Stomach smooth muscle (tissue), 2 donors: ENCODE data around the gene DCC.

ENCODE experiments used
- H3K27ac ChIP-seq: one replicate; pipeline ENCODE4 v1.7.0; 2013; ENCODE audit warnings: mild to moderate bottlenecking, low read length, inconsistent platforms
- H3K27me3 ChIP-seq, 2 donors: one replicate each; pipeline ENCODE4 v1.7.0; 2013; ENCODE audit warnings: low read length in 2 of 2; ENCODE audit not compliant: insufficient read depth in 2 of 2, control insufficient read depth in 1 of 2
- H3K36me3 ChIP-seq, 2 donors: one replicate each; pipeline ENCODE4 v1.7.0; 2013; ENCODE audit warnings: low read length in 2 of 2; ENCODE audit not compliant: control insufficient read depth in 2 of 2, insufficient read depth in 2 of 2
- H3K4me1 ChIP-seq: one replicate; pipeline ENCODE4 v1.7.0; 2013; ENCODE audit warnings: low read length; ENCODE audit not compliant: control insufficient read depth, insufficient read depth
- H3K4me3 ChIP-seq, 2 donors: one replicate each; pipeline ENCODE4 v1.7.0; 2013; ENCODE audit warnings: low read length in 2 of 2
- H3K9ac ChIP-seq, 2 donors: one replicate each; pipeline ENCODE4 v1.7.0; 2013; ENCODE audit warnings: low read length in 2 of 2, mild to moderate bottlenecking in 1 of 2
- H3K9me3 ChIP-seq, 2 donors: one replicate each; pipeline ENCODE4 v1.7.0; 2013; ENCODE audit warnings: low read length in 2 of 2; ENCODE audit not compliant: control insufficient read depth in 2 of 2
- donor health status: healthy.
- donor health status: Pancreatic carcinoma.

The DCC gene

GRCh38 chr18:53142005-53142404 is 802.0 kb downstream of the DCC start:
- H3K27me3 ChIP-seq: no peaks in the 10 kb centered on the region
- no peaks in the 10 kb centered on the region for H3K9me3 ChIP-seq
- no peaks in the 10 kb centered on the region for H3K4me1 ChIP-seq
- no peak overlapping the region for H3K9ac ChIP-seq
- no peaks in the 10 kb centered on the region for H3K36me3 ChIP-seq
- no peak overlapping the region for H3K4me3 ChIP-seq
- no peak overlapping the region for H3K27ac ChIP-seq

DNA sequence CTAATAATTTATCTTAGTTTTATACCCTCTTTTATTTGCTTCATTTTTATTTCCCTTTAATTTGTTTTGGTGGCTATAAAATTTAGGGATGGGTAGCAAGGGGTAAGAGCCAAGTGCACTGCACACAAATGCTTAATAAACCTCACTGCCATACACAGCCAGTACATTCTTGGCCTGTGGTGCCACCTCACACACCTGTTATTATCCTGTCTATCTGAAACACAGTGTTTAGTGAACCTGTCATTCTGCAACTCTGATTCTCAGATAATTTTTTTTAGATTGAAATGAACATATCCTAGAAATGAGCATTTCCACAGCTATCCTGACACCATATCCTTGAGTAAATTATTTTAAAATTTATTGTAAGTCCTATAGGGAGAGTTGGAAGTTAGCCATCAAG is 807.5 kb downstream of the DCC start:
- Histone ChIP-seq H3K9ac (no peak overlapping the region), H3K36me3 (no peaks in the 10 kb centered on the region), H3K27me3 (no peaks in the 10 kb centered on the region), H3K4me1 (no peaks in the 10 kb centered on the region), H3K4me3 (no peak overlapping the region), H3K27ac (no peak overlapping the region), H3K9me3 (no peaks in the 10 kb centered on the region)

DNA sequence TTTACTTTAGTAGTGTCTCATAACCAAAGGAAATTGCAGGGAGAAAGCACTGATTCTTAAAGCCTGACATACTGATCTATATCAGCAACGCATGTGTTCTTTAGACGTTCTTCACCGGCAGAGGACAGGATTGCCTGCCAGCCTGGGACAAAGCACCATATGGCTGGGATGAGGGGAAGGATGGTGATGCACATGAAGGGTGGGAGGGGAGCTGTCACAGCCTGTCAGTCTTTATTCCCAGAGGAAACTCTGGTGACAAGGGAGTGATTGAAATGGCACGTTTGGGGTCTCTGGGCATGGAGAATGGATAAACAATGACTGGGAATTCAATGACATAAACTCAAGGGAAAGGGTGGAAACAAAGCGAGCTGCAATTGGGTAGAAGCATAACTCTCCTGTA is 808.1 kb downstream of the DCC start:
- H3K27me3 ChIP-seq: no peaks in the 10 kb centered on the region

GRCh38 chr18:53152476-53152875 is 812.5 kb downstream of the DCC start:
- no peaks in the 10 kb centered on the region for H3K4me1 ChIP-seq
- no peak overlapping the region for H3K4me3 ChIP-seq
- H3K36me3 ChIP-seq: no peaks in the 10 kb centered on the region
- H3K9me3 ChIP-seq: no peaks in the 10 kb centered on the region
- no peaks in the 10 kb centered on the region for H3K27me3 ChIP-seq
- no peak overlapping the region for H3K27ac ChIP-seq
- H3K9ac ChIP-seq: no peak overlapping the region

More for the DNA sequence above, 808.1 kb downstream of the DCC start:
- Histone ChIP-seq H3K27ac (no peak overlapping the region), H3K36me3 (no peaks in the 10 kb centered on the region), H3K9me3 (no peaks in the 10 kb centered on the region), H3K4me1 (no peaks in the 10 kb centered on the region), H3K9ac (no peak overlapping the region), H3K4me3 (no peak overlapping the region)

DNA sequence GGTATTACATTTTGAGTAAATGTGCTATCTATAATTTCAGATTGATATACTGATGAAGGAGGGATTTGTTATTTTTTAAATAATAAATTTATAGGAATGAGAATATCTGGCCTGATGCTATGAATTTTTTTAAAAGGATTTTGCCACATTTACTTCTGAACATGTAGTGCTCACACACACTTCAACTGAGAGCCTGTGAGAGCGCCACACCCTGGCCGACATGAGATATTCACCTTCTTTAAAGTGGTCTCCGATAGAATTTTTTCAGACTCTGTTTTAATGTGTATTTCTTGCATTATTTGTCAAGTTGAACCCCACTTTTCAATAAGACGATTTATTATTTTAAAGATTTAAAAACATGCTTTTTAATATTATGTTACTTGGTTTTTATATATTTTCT is 813.3 kb downstream of the DCC start:
- Histone ChIP-seq H3K27ac (no peak overlapping the region), H3K9me3 (no peaks in the 10 kb centered on the region), H3K9ac (no peak overlapping the region), H3K36me3 (no peaks in the 10 kb centered on the region), H3K4me1 (no peaks in the 10 kb centered on the region), H3K4me3 (no peak overlapping the region), H3K27me3 (no peaks in the 10 kb centered on the region)

GRCh38 chr18:53153800-53154199 is 813.8 kb downstream of the DCC start:
- H3K27me3 ChIP-seq: no peaks in the 10 kb centered on the region
- no peaks in the 10 kb centered on the region for H3K9me3 ChIP-seq
- H3K4me3 ChIP-seq: no peak overlapping the region
- H3K27ac ChIP-seq: no peak overlapping the region
- no peaks in the 10 kb centered on the region for H3K36me3 ChIP-seq
- no peaks in the 10 kb centered on the region for H3K4me1 ChIP-seq
- no peak overlapping the region for H3K9ac ChIP-seq

- H3K27ac ChIP-seq: no peak overlapping the region
- H3K36me3 ChIP-seq: no peaks in the 10 kb centered on the region
- H3K9me3 ChIP-seq: no peaks in the 10 kb centered on the region
- no peaks in the 10 kb centered on the region for H3K4me1 ChIP-seq
- no peaks in the 10 kb centered on the region for H3K27me3 ChIP-seq
- H3K9ac ChIP-seq: no peak overlapping the region
- H3K4me3 ChIP-seq: no peak overlapping the region
These were observed 825.8 kb downstream of the DCC start for GRCh38 chr18:53165770-53166169.

DNA sequence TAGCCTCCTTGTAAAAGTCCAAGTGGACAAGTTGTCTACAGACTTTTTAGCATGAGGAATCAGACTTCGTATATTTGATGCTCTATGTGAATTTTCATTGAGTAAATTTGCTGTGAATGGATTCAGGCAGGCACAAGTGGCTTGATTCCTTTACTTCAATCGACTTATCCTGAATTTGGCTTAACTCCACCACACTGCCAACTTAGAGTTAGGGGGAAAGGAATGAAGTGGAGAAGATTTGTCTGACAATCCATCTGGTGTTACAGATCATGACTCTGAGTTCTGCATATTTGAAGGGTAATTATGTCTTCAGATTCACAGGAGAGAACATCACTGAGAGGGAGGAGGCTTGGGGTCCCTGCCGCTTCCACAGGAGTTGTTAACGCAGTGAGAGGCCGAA is 829.3 kb downstream of the DCC start:
- H3K27ac ChIP-seq: no peak overlapping the region
- H3K36me3 ChIP-seq: no peaks in the 10 kb centered on the region
- no peak overlapping the region for H3K4me3 ChIP-seq
- no peak overlapping the region for H3K9ac ChIP-seq
- no peaks in the 10 kb centered on the region for H3K9me3 ChIP-seq
- no peaks in the 10 kb centered on the region for H3K27me3 ChIP-seq
- no peaks in the 10 kb centered on the region for H3K4me1 ChIP-seq

GRCh38 chr18:53191634-53192033 is 851.6 kb downstream of the DCC start:
- no peaks in the 10 kb centered on the region for H3K9me3 ChIP-seq
- no peak overlapping the region for H3K4me3 ChIP-seq
- H3K4me1 ChIP-seq: no peaks in the 10 kb centered on the region
- H3K9ac ChIP-seq: no peak overlapping the region
- no peaks in the 10 kb centered on the region for H3K36me3 ChIP-seq
- no peaks in the 10 kb centered on the region for H3K27me3 ChIP-seq
- no peak overlapping the region for H3K27ac ChIP-seq

DNA sequence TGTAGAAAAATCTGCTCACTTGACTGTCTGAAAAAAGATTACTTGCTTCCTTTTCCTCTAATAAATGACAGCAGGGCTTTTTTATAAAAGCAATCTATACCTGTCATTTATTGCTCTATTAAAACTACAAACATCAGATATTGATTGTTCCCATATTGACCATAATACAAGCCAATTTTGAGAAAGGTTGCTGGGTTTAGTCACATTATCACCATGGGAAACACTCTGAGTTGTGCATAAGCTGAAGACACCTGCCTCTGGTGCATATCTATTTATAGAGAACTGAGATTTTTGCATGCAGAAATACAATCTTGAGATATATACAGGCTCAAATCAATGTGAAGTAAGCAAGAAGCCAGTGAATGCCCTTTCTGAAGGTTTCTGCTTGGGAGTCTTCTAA is 853.9 kb downstream of the DCC start:
- Histone ChIP-seq H3K9me3 (no peaks in the 10 kb centered on the region), H3K36me3 (no peaks in the 10 kb centered on the region), H3K4me1 (no peaks in the 10 kb centered on the region), H3K27ac (no peak overlapping the region), H3K27me3 (no peaks in the 10 kb centered on the region), H3K4me3 (no peak overlapping the region), H3K9ac (no peak overlapping the region)

- no peak overlapping the region for H3K27ac ChIP-seq
- no peak overlapping the region for H3K4me3 ChIP-seq
- no peaks in the 10 kb centered on the region for H3K36me3 ChIP-seq
- H3K27me3 ChIP-seq: no peaks in the 10 kb centered on the region
- no peaks in the 10 kb centered on the region for H3K9me3 ChIP-seq
- no peak overlapping the region for H3K9ac ChIP-seq
- no peaks in the 10 kb centered on the region for H3K4me1 ChIP-seq
These were observed 879.9 kb downstream of the DCC start for GRCh38 chr18:53219853-53220252.
